Left colon (tissue), 2 donors: ENCODE measurements around the gene PPP2R3C. TPM values are rescaled to one million over a fixed set of nuclear protein-coding genes. Genes with fewer than 3 reads are reported as not detected.
"Not testable (repeated sequence)": the region's sequence is repeated elsewhere in the genome, so short reads cannot be mapped to it uniquely, and the experiment has no call there.

Experiments used
- ATAC-seq: fragments of 200-7000 bp; cut with Tn5 transposase; one replicate; pipeline ENCODE4 v1.9.1; 2020; ENCODE audit warnings: mild to moderate bottlenecking, moderate library complexity
- DNase-seq, 2 donors: peaks; one replicate each; pipeline ENCODE4 v3.0.0-alpha.2; 2020
- intact Hi-C, 2 donors: fragments of 100-400 bp; cut with DNase I in 1 of 2; cut with micrococcal nuclease in 1 of 2; formaldehyde crosslinking; loops; one replicate each; pipeline versions ENCODE4 v1.11.2 to v1.14.0; 2022; cut with DNase I, micrococcal nuclease
- long read RNA-seq: library from polyadenylated mRNA; unstranded; transcript quantifications from one replicate; pipeline ENCODE4 v2.0.0, GENCODE V29; 2021
- total RNA-seq, 2 donors: library from RNA; stranded (reverse); fragmentation: NEBNext Ultra II Directional; extraction: Animal tissue kit (Norgen Biotek cat#: 25700); gene quantifications; one replicate each; pipeline ENCODE4 v1.2.1, GENCODE V29; 2021
- donor health status: DM: no; HTN: no; CAD: no.
- donor health status: DM: yes; HTN: yes; CAD: no.

PPP2R3C gene
- total RNA-seq, result 10 to 100 TPM; 23.9 to 27.8 TPM
- long read RNA-seq, transcript PPP2R3C-201 (13 exons, 1,839 nt), result major isoform, 22 of 40 reads
- long read RNA-seq, partial matches to known transcripts, result 4 of 40 reads
- long read RNA-seq, other reads (novel, unspliced or antisense), result 12 of 40 reads

GRCh38 chr14:35121887-35122695 is at the start of gene PPP2R3C, which contains the start of gene PRORP:
Gene PPP2R3C, minus strand, starts transcription at chr14:35121990. Its CDS starts 31 bp downstream, at chr14:35121959.
Gene PRORP, plus strand, starts transcription at chr14:35122552. Its CDS starts 694 bp downstream, at chr14:35123246.
- ATAC-seq (peak; percentile 85), DNase-seq (peak; percentile 91 to 97)
- intact Hi-C loops, result loop anchor here in 1 of 2 donors (5.0 kb wide), 1 partner anchor 290 kb away; no protein-coding TSS in a partner anchor

DNA sequence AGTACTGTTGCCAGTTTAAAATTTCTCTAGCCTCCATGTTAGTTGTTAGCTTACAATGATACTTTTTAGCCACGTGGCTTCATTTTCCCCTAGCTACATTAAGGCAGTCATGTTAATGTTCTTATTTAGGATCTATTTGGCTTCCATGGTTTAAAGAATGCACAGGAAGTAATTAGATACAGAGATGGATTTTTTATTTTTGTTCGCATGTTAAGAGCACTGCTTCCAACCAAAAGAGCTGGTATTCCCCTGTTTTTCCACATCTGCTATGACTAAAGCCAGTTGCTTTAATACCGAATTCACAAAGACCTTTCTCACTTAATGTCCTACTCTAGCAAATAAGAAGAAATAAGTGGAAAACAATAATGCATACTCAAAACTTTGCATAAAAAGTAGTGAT is 45.7 kb upstream of the PPP2R3C start:
- DNase-seq, result no peak
- ATAC-seq, result no peak
- intact Hi-C loops, result no loop called here

- intact Hi-C loops, result no loop called here
- peak; percentile 97 for ATAC-seq
- DNase-seq, result peak in 1 of 2 donors; percentile 11
Observed at GRCh38 chr14:35164849-35165248, 43.1 kb upstream of the PPP2R3C start.

GRCh38 chr14:35163384-35163783 is 41.6 kb upstream of the PPP2R3C start:
- ATAC-seq, result no peak
- intact Hi-C loops, result no loop called here
- DNase-seq, result no peak

DNA sequence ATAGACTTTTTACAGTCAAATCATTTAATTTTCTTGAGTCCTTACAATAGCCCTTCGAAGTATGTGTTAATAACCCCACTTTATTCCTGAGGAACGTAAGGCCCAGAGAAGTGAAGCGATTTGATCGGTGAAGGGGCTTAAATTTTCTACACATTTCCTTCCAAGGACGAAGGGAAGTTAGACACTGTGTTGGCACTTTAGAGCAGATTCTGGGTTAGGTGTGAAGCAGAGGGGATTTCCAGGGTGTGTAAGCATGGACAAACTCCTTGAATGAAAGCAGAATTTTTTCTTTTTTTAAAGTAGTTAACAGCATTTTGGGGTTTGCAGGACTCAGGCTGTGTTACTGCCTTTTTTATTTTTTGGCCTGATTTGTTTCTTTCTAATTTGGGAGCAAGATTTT is 39.4 kb upstream of the PPP2R3C start:
- ATAC-seq (no peak), DNase-seq (no peak)
- intact Hi-C loops, result no loop called here

GRCh38 chr14:35159742-35160409 is 38.1 kb upstream of the PPP2R3C start:
- DNase-seq (no peak), ATAC-seq (peak; percentile 81)
- intact Hi-C loops, result no loop called here

DNA sequence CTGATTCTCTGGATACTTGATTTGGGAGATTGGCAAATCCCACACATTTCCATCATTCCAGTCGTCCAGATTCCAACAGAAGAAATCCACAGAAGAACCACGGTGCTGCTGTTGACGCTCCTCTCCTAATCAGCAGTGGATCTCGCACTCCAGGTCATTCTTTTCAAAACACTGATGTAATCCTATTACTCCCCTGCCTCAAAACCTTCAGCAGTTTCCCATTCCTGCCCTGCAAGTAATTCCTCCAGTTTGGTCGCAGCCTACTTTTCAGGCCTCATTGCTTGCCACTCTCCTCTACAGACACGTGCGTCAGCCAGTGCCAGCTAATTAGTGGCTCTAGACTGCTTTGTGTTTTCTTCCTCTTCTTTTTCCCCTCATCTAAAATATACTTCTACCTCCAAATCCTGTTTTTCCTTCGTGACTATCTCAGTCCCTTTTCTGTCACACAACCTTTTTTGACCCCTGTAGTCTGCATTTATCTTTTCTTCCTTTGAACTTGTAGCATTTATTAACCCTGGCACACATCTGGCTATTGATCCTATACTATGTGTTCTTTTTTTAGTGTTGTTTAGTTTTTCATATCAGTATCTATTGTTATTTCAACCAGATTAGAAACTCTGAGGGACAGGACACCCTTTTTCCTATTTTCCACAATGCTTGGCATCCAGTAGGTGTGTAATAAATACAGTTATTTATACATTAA is 37.3 kb upstream of the PPP2R3C start:
- intact Hi-C loops, result no loop called here
- DNase-seq, result no peak
- no peak for ATAC-seq

DNA sequence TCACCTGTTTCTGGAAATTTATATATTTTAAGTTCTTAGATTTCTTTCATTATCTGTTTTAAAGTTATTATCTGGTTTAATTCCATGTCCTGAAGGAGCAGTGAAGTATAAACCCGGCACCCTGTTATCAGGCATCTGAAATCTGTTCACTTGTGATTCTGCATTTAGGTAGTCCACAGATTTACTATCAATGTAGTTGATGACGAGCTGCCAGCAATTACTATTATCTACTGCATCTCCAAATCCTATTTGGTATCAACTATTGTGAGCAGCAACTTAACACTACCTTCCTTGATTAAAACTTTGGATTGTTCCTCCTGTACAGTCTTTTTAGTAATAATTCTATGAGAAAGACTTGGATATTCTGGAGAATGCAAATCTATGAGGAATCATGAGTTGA is 36.7 kb upstream of the PPP2R3C start:
- intact Hi-C loops, result no loop called here
- DNase-seq, result no peak
- ATAC-seq, result no peak

DNA sequence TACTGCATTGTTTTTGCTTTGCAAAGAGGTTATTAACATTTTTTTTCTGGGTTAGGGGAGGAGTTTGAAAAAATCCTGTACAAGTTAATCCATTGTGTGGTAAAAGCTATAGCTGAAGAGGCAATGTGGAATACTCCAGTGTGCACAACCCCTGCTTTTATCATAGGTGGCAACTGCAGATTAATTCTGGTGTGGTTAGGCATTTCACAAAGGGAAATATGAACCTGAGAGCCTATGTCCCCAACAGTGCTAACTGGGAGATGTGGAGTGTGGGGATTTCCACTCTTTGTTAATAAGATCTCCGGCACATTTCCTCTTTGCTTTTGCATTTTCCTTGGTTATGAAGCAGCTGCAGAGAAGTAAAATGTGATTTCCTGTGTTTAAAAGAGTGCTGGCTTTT is 34.2 kb upstream of the PPP2R3C start:
- DNase-seq, result no peak
- intact Hi-C loops, result no loop called here
- no peak for ATAC-seq

DNA sequence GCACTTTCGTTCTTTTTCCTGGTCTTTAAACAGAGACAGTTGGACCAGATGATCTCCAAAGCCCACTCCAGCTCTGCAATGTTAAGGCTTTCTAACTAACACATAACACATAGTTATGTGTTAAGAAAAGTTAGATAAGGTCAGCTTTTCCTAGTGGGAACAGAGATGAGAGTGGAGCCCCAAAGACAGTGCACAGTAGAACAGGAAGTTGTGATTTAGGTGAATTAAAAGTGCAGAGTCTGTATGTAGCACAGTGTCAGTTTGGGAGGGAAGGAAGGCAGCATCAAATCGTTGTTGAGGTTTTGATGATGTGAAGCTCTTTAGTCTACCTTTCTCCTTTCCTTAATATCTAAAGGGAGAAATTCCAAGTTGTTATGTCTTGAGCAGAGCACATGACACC is 32.2 kb upstream of the PPP2R3C start:
- DNase-seq (no peak), ATAC-seq (no peak)
- intact Hi-C loops, result no loop called here

DNA sequence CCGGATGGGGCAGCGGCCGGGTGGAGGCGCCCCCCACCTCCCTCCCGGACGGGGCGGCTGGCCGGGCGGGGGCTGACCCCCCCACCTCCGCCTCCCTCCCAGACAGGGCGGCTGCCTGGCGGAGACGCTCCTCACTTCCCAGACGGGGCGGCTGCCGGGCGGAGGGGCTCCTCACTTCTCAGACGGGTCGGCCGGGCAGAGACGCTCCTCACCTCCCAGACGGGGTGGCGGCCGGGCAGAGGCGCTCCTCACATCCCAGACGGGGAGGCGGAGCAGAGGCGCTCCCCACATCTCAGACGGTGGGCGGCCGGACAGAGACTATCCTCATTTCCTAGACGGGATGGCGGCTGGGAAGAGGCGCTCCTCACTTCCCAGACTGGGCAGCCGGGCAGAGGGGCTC is 30.7 kb upstream of the PPP2R3C start:
- intact Hi-C loops, ATAC-seq, DNase-seq: not testable (repeated sequence)

DNA sequence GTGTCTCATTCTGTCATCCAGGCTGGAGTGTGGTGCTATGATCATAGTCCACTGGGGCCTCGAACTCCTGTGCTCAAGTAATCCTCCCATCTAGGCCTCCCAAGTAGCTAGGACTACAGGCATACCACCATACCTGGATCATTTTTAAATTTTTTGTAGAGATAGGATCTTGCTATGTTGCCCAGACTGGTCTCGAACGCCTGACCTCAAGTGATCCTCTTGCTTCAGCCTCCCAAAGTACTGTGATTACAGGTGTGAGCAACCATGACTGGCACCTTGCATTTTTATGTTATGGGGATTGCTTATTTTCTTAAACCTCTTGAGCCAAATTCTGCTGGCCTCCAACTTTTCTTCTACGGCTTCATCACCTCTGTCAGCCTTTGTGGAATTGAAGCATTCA is 27.4 kb upstream of the PPP2R3C start:
- intact Hi-C loops, result no loop called here
- DNase-seq, result no peak
- no peak for ATAC-seq

DNA sequence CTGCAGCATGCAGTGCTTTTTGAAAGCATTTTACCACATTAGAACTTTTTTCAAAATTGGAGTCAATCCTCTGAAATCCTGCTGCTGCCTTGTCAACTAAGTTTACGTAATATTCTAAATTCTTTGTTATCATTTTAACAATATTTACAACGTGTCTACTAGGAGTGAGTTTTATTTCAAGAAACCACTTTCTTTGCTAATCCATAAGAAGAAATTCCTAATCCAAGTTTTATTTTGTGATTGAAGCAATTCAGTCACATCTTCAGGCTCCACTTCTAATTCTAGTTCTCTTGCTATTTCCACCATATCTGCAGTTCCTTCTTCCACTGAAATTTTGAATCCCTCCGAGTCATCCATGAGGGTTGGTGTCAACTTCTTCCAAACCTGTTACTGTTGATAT is 25.9 kb upstream of the PPP2R3C start:
- intact Hi-C loops, result no loop called here
- no peak for ATAC-seq
- DNase-seq, result no peak

DNA sequence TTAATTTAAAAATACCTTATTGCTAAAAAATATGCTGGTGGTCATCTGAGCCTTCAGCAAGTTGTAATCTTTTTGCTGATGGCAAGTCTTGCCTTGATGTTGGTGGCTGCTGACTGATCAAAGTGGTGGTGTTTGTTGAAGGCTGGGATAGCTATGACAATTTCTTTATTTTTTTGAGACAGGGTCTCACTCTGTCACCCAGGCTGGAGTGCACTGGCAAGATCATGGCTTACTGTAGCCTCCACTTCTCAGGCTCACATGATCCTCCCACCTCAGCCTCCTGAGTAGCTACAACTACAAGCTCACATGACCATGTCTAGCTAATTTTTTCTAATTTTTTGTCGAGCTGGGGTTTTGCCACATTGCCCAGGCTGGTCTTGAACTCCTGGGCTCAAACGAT is 25.4 kb upstream of the PPP2R3C start:
- intact Hi-C loops, result no loop called here
- ATAC-seq (no peak), DNase-seq (no peak)

GRCh38 chr14:35146711-35147149 is 24.9 kb upstream of the PPP2R3C start:
- intact Hi-C loops, result no loop called here
- DNase-seq, result no peak
- no peak for ATAC-seq

DNA sequence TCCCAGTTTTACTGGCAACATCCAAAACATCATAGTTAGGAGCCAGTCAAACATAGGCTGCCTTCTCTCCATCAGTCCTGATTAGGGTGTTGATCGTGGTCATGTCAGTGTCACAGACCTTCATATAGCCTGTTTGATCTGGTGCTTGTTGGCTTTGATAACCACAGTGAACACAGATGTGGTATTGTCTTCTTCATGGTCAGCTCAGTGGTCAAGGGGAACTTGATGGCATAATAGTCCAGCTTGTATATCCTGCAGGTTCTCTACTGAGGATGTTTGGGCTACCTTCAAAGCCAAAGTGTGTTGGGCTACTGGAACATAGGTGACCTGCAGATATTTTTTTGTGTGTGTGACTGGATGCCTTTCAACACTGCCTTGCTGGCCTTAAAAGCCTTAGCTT is 22.2 kb upstream of the PPP2R3C start:
- DNase-seq, result no peak
- no peak for ATAC-seq
- intact Hi-C loops, result loop anchor here in 1 of 2 donors (5.0 kb wide), 1 partner anchor 273 kb away; no protein-coding TSS in a partner anchor

GRCh38 chr14:35140718-35141581 is 19.2 kb upstream of the PPP2R3C start:
- intact Hi-C loops, result loop anchor here in 1 of 2 donors (5.0 kb wide), 1 partner anchor 276 kb away; no protein-coding TSS in a partner anchor
- ATAC-seq (peak; percentile 39), DNase-seq (no peak)

- no peak for ATAC-seq
- no peak for DNase-seq
- intact Hi-C loops, result loop anchor here in 1 of 2 donors (5.0 kb wide), 1 partner anchor 274 kb away; no protein-coding TSS in a partner anchor
Observed at GRCh38 chr14:35138585-35138984, 16.8 kb upstream of the PPP2R3C start.
